Measurements from ENCODE around the gene ASB2.
A peak's percentile ranks its signal among the peaks of the same experiment; 100 is the strongest.

Gene ASB2

GRCh38 chr14:93965946-93966474 is 10.4 kb downstream of the ASB2 start:
- no peaks in the 10 kb centered on the region for H3K9me3 ChIP-seq (ENCODE audit: control insufficient read depth in 1 of 2, low read length in 2 of 2)
- peaks cover 0 to 40% of the 10 kb centered on the region in 2 donors for H3K4me1 ChIP-seq (ENCODE audit: control insufficient read depth in 1 of 2, insufficient read depth in 2 of 2, low read length in 2 of 2)
- H3K36me3 ChIP-seq (ENCODE audit: control insufficient read depth in 1 of 2, insufficient read depth in 2 of 2, low read length in 2 of 2), result peaks cover 0 to 4% of the 10 kb centered on the region in 2 donors
- no peaks in the 10 kb centered on the region for H3K27me3 ChIP-seq (ENCODE audit: low read depth, low read length)
- no peak overlapping the region for H3K4me3 ChIP-seq (ENCODE audit: low read depth in 1 of 2, low read length in 2 of 2)
- peak overlapping the region; percentile 67 for H3K27ac ChIP-seq (ENCODE audit: low read length)

- H3K4me3 ChIP-seq (ENCODE audit: low read depth in 1 of 2, low read length in 2 of 2), result no peak overlapping the region
- peaks cover 0 to 36% of the 10 kb centered on the region in 2 donors for H3K4me1 ChIP-seq (ENCODE audit: control insufficient read depth in 1 of 2, insufficient read depth in 2 of 2, low read length in 2 of 2)
- H3K36me3 ChIP-seq (ENCODE audit: control insufficient read depth in 1 of 2, insufficient read depth in 2 of 2, low read length in 2 of 2), result peaks cover 0 to 4% of the 10 kb centered on the region in 2 donors
- H3K27ac ChIP-seq (ENCODE audit: low read length), result peak overlapping the region; percentile 67
- H3K9me3 ChIP-seq (ENCODE audit: control insufficient read depth in 1 of 2, low read length in 2 of 2), result no peaks in the 10 kb centered on the region
- H3K27me3 ChIP-seq (ENCODE audit: low read depth, low read length), result no peaks in the 10 kb centered on the region
Observed at GRCh38 chr14:93965287-93965821, 11.0 kb downstream of the ASB2 start.

- no peaks in the 10 kb centered on the region for H3K9me3 ChIP-seq (ENCODE audit: control insufficient read depth in 1 of 2, low read length in 2 of 2)
- H3K36me3 ChIP-seq (ENCODE audit: control insufficient read depth in 1 of 2, insufficient read depth in 2 of 2, low read length in 2 of 2), result peaks cover 0 to 4% of the 10 kb centered on the region in 2 donors
- H3K27me3 ChIP-seq (ENCODE audit: low read depth, low read length), result no peaks in the 10 kb centered on the region
- H3K27ac ChIP-seq (ENCODE audit: low read length), result peak overlapping the region; percentile 11
- H3K4me3 ChIP-seq (ENCODE audit: low read depth in 1 of 2, low read length in 2 of 2), result no peak overlapping the region
- peaks cover 0 to 34% of the 10 kb centered on the region in 2 donors for H3K4me1 ChIP-seq (ENCODE audit: control insufficient read depth in 1 of 2, insufficient read depth in 2 of 2, low read length in 2 of 2)
Observed at GRCh38 chr14:93964820-93965286, 11.5 kb downstream of the ASB2 start.

- Histone ChIP-seq H3K4me3 (ENCODE audit: low read depth in 1 of 2, low read length in 2 of 2) (no peak overlapping the region), H3K9me3 (ENCODE audit: control insufficient read depth in 1 of 2, low read length in 2 of 2) (no peaks in the 10 kb centered on the region), H3K36me3 (ENCODE audit: control insufficient read depth in 1 of 2, insufficient read depth in 2 of 2, low read length in 2 of 2) (peaks cover 0 to 4% of the 10 kb centered on the region in 2 donors), H3K27ac (ENCODE audit: low read length) (peak overlapping the region; percentile 24), H3K27me3 (ENCODE audit: low read depth, low read length) (no peaks in the 10 kb centered on the region), H3K4me1 (ENCODE audit: control insufficient read depth in 1 of 2, insufficient read depth in 2 of 2, low read length in 2 of 2) (peaks cover 0 to 32% of the 10 kb centered on the region in 2 donors)
Observed at GRCh38 chr14:93964281-93964680, 12.1 kb downstream of the ASB2 start.

GRCh38 chr14:93963692-93964091 is 12.7 kb downstream of the ASB2 start:
- no peaks in the 10 kb centered on the region for H3K9me3 ChIP-seq (ENCODE audit: control insufficient read depth in 1 of 2, low read length in 2 of 2)
- H3K4me1 ChIP-seq (ENCODE audit: control insufficient read depth in 1 of 2, insufficient read depth in 2 of 2, low read length in 2 of 2), result peaks cover 4 to 33% of the 10 kb centered on the region in 2 donors

GRCh38 chr14:93962701-93963601 is 13.4 kb downstream of the ASB2 start:
- H3K4me1 ChIP-seq (ENCODE audit: control insufficient read depth in 1 of 2, insufficient read depth in 2 of 2, low read length in 2 of 2), result peaks cover 10 to 33% of the 10 kb centered on the region in 2 donors
- peak overlapping the region; percentile 24 for H3K27ac ChIP-seq (ENCODE audit: low read length)
- peaks cover 0 to 7% of the 10 kb centered on the region in 2 donors for H3K36me3 ChIP-seq (ENCODE audit: control insufficient read depth in 1 of 2, insufficient read depth in 2 of 2, low read length in 2 of 2)

More at GRCh38 chr14:93963692-93964091, 12.7 kb downstream of the ASB2 start:
- H3K36me3 ChIP-seq (ENCODE audit: control insufficient read depth in 1 of 2, insufficient read depth in 2 of 2, low read length in 2 of 2), result peaks cover 0 to 6% of the 10 kb centered on the region in 2 donors
- H3K4me3 ChIP-seq (ENCODE audit: low read depth in 1 of 2, low read length in 2 of 2), result no peak overlapping the region
- H3K27ac ChIP-seq (ENCODE audit: low read length), result peak overlapping the region; percentile 24
- H3K27me3 ChIP-seq (ENCODE audit: low read depth, low read length), result no peaks in the 10 kb centered on the region

GRCh38 chr14:93961620-93962019 is 14.8 kb downstream of the ASB2 start:
- Histone ChIP-seq H3K36me3 (ENCODE audit: control insufficient read depth in 1 of 2, insufficient read depth in 2 of 2, low read length in 2 of 2) (peaks cover 0 to 7% of the 10 kb centered on the region in 2 donors), H3K4me3 (ENCODE audit: low read depth in 1 of 2, low read length in 2 of 2) (no peak overlapping the region), H3K27me3 (ENCODE audit: low read depth, low read length) (no peaks in the 10 kb centered on the region), H3K4me1 (ENCODE audit: control insufficient read depth in 1 of 2, insufficient read depth in 2 of 2, low read length in 2 of 2) (peaks cover 15 to 36% of the 10 kb centered on the region in 2 donors), H3K27ac (ENCODE audit: low read length) (peak overlapping the region; percentile 42), H3K9me3 (ENCODE audit: control insufficient read depth in 1 of 2, low read length in 2 of 2) (no peaks in the 10 kb centered on the region)

More at GRCh38 chr14:93962701-93963601, 13.4 kb downstream of the ASB2 start:
- Histone ChIP-seq H3K4me3 (ENCODE audit: low read depth in 1 of 2, low read length in 2 of 2) (no peak overlapping the region), H3K9me3 (ENCODE audit: control insufficient read depth in 1 of 2, low read length in 2 of 2) (no peaks in the 10 kb centered on the region), H3K27me3 (ENCODE audit: low read depth, low read length) (no peaks in the 10 kb centered on the region)

GRCh38 chr14:93960774-93961438 is 15.5 kb downstream of the ASB2 start:
- Histone ChIP-seq H3K27ac (ENCODE audit: low read length) (peak overlapping the region; percentile 42), H3K36me3 (ENCODE audit: control insufficient read depth in 1 of 2, insufficient read depth in 2 of 2, low read length in 2 of 2) (peaks cover 0 to 7% of the 10 kb centered on the region in 2 donors), H3K27me3 (ENCODE audit: low read depth, low read length) (no peaks in the 10 kb centered on the region), H3K4me3 (ENCODE audit: low read depth in 1 of 2, low read length in 2 of 2) (no peak overlapping the region), H3K9me3 (ENCODE audit: control insufficient read depth in 1 of 2, low read length in 2 of 2) (no peaks in the 10 kb centered on the region), H3K4me1 (ENCODE audit: control insufficient read depth in 1 of 2, insufficient read depth in 2 of 2, low read length in 2 of 2) (peaks cover 15 to 39% of the 10 kb centered on the region in 2 donors)

GRCh38 chr14:93960108-93960475 is 16.3 kb downstream of the ASB2 start:
- Histone ChIP-seq H3K4me3 (ENCODE audit: low read depth in 1 of 2, low read length in 2 of 2) (no peak overlapping the region), H3K36me3 (ENCODE audit: control insufficient read depth in 1 of 2, insufficient read depth in 2 of 2, low read length in 2 of 2) (peaks cover 0 to 7% of the 10 kb centered on the region in 2 donors), H3K9me3 (ENCODE audit: control insufficient read depth in 1 of 2, low read length in 2 of 2) (no peaks in the 10 kb centered on the region), H3K27ac (ENCODE audit: low read length) (peak overlapping the region; percentile 56), H3K4me1 (ENCODE audit: control insufficient read depth in 1 of 2, insufficient read depth in 2 of 2, low read length in 2 of 2) (peaks cover 15 to 45% of the 10 kb centered on the region in 2 donors), H3K27me3 (ENCODE audit: low read depth, low read length) (no peaks in the 10 kb centered on the region)

GRCh38 chr14:93959239-93960107 is 16.9 kb downstream of the ASB2 start:
- Histone ChIP-seq H3K4me3 (ENCODE audit: low read depth in 1 of 2, low read length in 2 of 2) (no peak overlapping the region), H3K9me3 (ENCODE audit: control insufficient read depth in 1 of 2, low read length in 2 of 2) (no peaks in the 10 kb centered on the region), H3K27ac (ENCODE audit: low read length) (peak overlapping the region; percentile 56), H3K27me3 (ENCODE audit: low read depth, low read length) (no peaks in the 10 kb centered on the region), H3K36me3 (ENCODE audit: control insufficient read depth in 1 of 2, insufficient read depth in 2 of 2, low read length in 2 of 2) (peaks cover 0 to 7% of the 10 kb centered on the region in 2 donors), H3K4me1 (ENCODE audit: control insufficient read depth in 1 of 2, insufficient read depth in 2 of 2, low read length in 2 of 2) (peaks cover 15 to 49% of the 10 kb centered on the region in 2 donors)
